Dendritic cell treated with granulocyte-macrophage colony-stimulating factor and Interleukin-4, amounts not matched to agents 40 ng/mL and 50 ng/mL, for 4 days (primary cell): ENCODE data around the gene IL6ST.
"Not testable (repeated sequence)": the region's sequence is repeated elsewhere in the genome, so short reads cannot be mapped to it uniquely, and the experiment has no call there.

Experiments
- H3K27ac Mint-ChIP-seq: one replicate; pipeline ENCODE4 v1.8.0; 2022; ENCODE audit warnings: mild to moderate bottlenecking, mixed read lengths
- H3K27me3 Mint-ChIP-seq: one replicate; pipeline ENCODE4 v1.8.0; 2022; ENCODE audit warnings: mild to moderate bottlenecking, mixed read lengths
- H3K36me3 Mint-ChIP-seq: one replicate; pipeline ENCODE4 v1.8.0; 2022; ENCODE audit warnings: low read depth, mixed read lengths
- H3K4me1 Mint-ChIP-seq: one replicate; pipeline ENCODE4 v1.8.0; 2022; ENCODE audit warnings: low read depth, mixed read lengths
- H3K4me3 Mint-ChIP-seq: one replicate; pipeline ENCODE4 v1.8.0; 2022; ENCODE audit warnings: mild to moderate bottlenecking, moderate library complexity, mixed read lengths
- H3K9me3 Mint-ChIP-seq: one replicate; pipeline ENCODE4 v1.8.0; 2022; ENCODE audit warnings: mixed read lengths
- intact Hi-C: fragments of 100-400 bp; cut with micrococcal nuclease; formaldehyde crosslinking; loops from one replicate; pipeline ENCODE4 v1.15.0; 2022

Gene IL6ST

GRCh38 chr5:55994998-55995914, 493 bp upstream of the IL6ST start:
- intact Hi-C loops = loop anchor here (5.0 to 10.0 kb wide), 4 partner anchors 32 to 207 kb away; no protein-coding TSS in a partner anchor
- Mint-ChIP-seq H3K9me3 (no peaks in the 10 kb centered on the region), H3K36me3 (peaks cover 39% of the 10 kb centered on the region), H3K4me1 (peaks cover 42% of the 10 kb centered on the region), H3K4me3 (peak overlapping the region; percentile 89), H3K27me3 (no peaks in the 10 kb centered on the region), H3K27ac (peak overlapping the region; percentile 95)

- peak overlapping the region; percentile 89 for H3K4me3 Mint-ChIP-seq
- intact Hi-C loops = loop anchor here (5.0 to 10.0 kb wide), 4 partner anchors 33 to 208 kb away; no protein-coding TSS in a partner anchor
- H3K36me3 Mint-ChIP-seq = peaks cover 49% of the 10 kb centered on the region
- peaks cover 56% of the 10 kb centered on the region for H3K4me1 Mint-ChIP-seq
- H3K9me3 Mint-ChIP-seq = no peaks in the 10 kb centered on the region
- H3K27ac Mint-ChIP-seq = peak overlapping the region; percentile 95
- no peaks in the 10 kb centered on the region for H3K27me3 Mint-ChIP-seq
Observed at GRCh38 chr5:55993731-55994494, 850 bp downstream of the IL6ST start.

- Mint-ChIP-seq H3K27ac (peak overlapping the region; percentile 95), H3K4me1 (peaks cover 61% of the 10 kb centered on the region), H3K27me3 (no peaks in the 10 kb centered on the region), H3K4me3 (peak overlapping the region; percentile 89), H3K9me3 (no peaks in the 10 kb centered on the region), H3K36me3 (peaks cover 49% of the 10 kb centered on the region)
- intact Hi-C loops = loop anchor here (5.0 to 10.0 kb wide), 4 partner anchors 34 to 209 kb away; no protein-coding TSS in a partner anchor
Observed at GRCh38 chr5:55993013-55993412, 1.8 kb downstream of the IL6ST start.

- H3K4me3 Mint-ChIP-seq = peak overlapping the region; percentile 45
- H3K27ac Mint-ChIP-seq = no peak overlapping the region
- H3K27me3 Mint-ChIP-seq = no peaks in the 10 kb centered on the region
- H3K9me3 Mint-ChIP-seq = no peaks in the 10 kb centered on the region
- H3K36me3 Mint-ChIP-seq = peaks cover 52% of the 10 kb centered on the region
- intact Hi-C loops = loop anchor here (5.0 to 10.0 kb wide), 4 partner anchors 35 to 210 kb away; no protein-coding TSS in a partner anchor
- peaks cover 59% of the 10 kb centered on the region for H3K4me1 Mint-ChIP-seq
Observed at GRCh38 chr5:55991768-55992486, 2.8 kb downstream of the IL6ST start.

GRCh38 chr5:55990895-55991294, 3.9 kb downstream of the IL6ST start:
- intact Hi-C loops = loop anchor here (5.0 to 10.0 kb wide), 4 partner anchors 36 to 211 kb away; no protein-coding TSS in a partner anchor
- peaks cover 62% of the 10 kb centered on the region for H3K36me3 Mint-ChIP-seq
- H3K27me3 Mint-ChIP-seq, H3K9me3 Mint-ChIP-seq, H3K4me3 Mint-ChIP-seq, H3K27ac Mint-ChIP-seq: not testable (repeated sequence)
- H3K4me1 Mint-ChIP-seq = peaks cover 68% of the 10 kb centered on the region

- Mint-ChIP-seq H3K27ac (peak overlapping the region; percentile 58), H3K4me1 (peaks cover 68% of the 10 kb centered on the region), H3K27me3 (no peaks in the 10 kb centered on the region), H3K9me3 (no peaks in the 10 kb centered on the region), H3K4me3 (peak overlapping the region; percentile 37), H3K36me3 (peaks cover 58% of the 10 kb centered on the region)
- intact Hi-C loops = loop anchor here (5.0 to 10.0 kb wide), 4 partner anchors 37 to 212 kb away; no protein-coding TSS in a partner anchor
Observed at GRCh38 chr5:55989860-55990259, 4.9 kb downstream of the IL6ST start.

- H3K27ac Mint-ChIP-seq = no peak overlapping the region
Observed at GRCh38 chr5:55988979-55989638, 5.7 kb downstream of the IL6ST start.

GRCh38 chr5:55988428-55988827, 6.3 kb downstream of the IL6ST start:
- H3K4me3 Mint-ChIP-seq, intact Hi-C loops, H3K9me3 Mint-ChIP-seq, H3K27me3 Mint-ChIP-seq, H3K27ac Mint-ChIP-seq: not testable (repeated sequence)
- H3K36me3 Mint-ChIP-seq = peaks cover 47% of the 10 kb centered on the region
- peaks cover 77% of the 10 kb centered on the region for H3K4me1 Mint-ChIP-seq

More at GRCh38 chr5:55988979-55989638, 5.7 kb downstream of the IL6ST start:
- no peak overlapping the region for H3K4me3 Mint-ChIP-seq
- no peaks in the 10 kb centered on the region for H3K9me3 Mint-ChIP-seq
- no peaks in the 10 kb centered on the region for H3K27me3 Mint-ChIP-seq
- H3K36me3 Mint-ChIP-seq = peaks cover 51% of the 10 kb centered on the region
- H3K4me1 Mint-ChIP-seq = peaks cover 72% of the 10 kb centered on the region
- intact Hi-C loops = no loop called here

- intact Hi-C loops = no loop called here
- H3K9me3 Mint-ChIP-seq = no peaks in the 10 kb centered on the region
- no peak overlapping the region for H3K4me3 Mint-ChIP-seq
- H3K27ac Mint-ChIP-seq = no peak overlapping the region
- H3K27me3 Mint-ChIP-seq = no peaks in the 10 kb centered on the region
- peaks cover 71% of the 10 kb centered on the region for H3K4me1 Mint-ChIP-seq
- H3K36me3 Mint-ChIP-seq = peaks cover 46% of the 10 kb centered on the region
Observed at GRCh38 chr5:55986931-55987330, 7.8 kb downstream of the IL6ST start.

GRCh38 chr5:55985181-55985580, 9.6 kb downstream of the IL6ST start:
- Mint-ChIP-seq H3K9me3 (no peaks in the 10 kb centered on the region), H3K4me3 (no peak overlapping the region), H3K27me3 (no peaks in the 10 kb centered on the region), H3K4me1 (peaks cover 55% of the 10 kb centered on the region), H3K27ac (no peak overlapping the region), H3K36me3 (peaks cover 39% of the 10 kb centered on the region)
- intact Hi-C loops = no loop called here

GRCh38 chr5:55983986-55984385, 10.8 kb downstream of the IL6ST start:
- Mint-ChIP-seq H3K27ac (no peak overlapping the region), H3K27me3 (no peaks in the 10 kb centered on the region), H3K36me3 (peaks cover 36% of the 10 kb centered on the region), H3K4me1 (peaks cover 47% of the 10 kb centered on the region), H3K4me3 (no peak overlapping the region), H3K9me3 (no peaks in the 10 kb centered on the region)
- intact Hi-C loops = no loop called here

- intact Hi-C loops = no loop called here
Observed at GRCh38 chr5:55982957-55983381, 11.8 kb downstream of the IL6ST start.

GRCh38 chr5:55973296-55973695, 21.5 kb downstream of the IL6ST start:
- intact Hi-C loops = no loop called here

More at GRCh38 chr5:55982957-55983381, 11.8 kb downstream of the IL6ST start:
- H3K4me1 Mint-ChIP-seq = peaks cover 44% of the 10 kb centered on the region
- H3K27ac Mint-ChIP-seq = no peak overlapping the region
- H3K9me3 Mint-ChIP-seq = no peaks in the 10 kb centered on the region
- peaks cover 42% of the 10 kb centered on the region for H3K36me3 Mint-ChIP-seq
- no peak overlapping the region for H3K4me3 Mint-ChIP-seq
- H3K27me3 Mint-ChIP-seq = no peaks in the 10 kb centered on the region

More at GRCh38 chr5:55973296-55973695, 21.5 kb downstream of the IL6ST start:
- Mint-ChIP-seq H3K9me3 (no peaks in the 10 kb centered on the region), H3K27me3 (no peaks in the 10 kb centered on the region), H3K4me3 (no peak overlapping the region), H3K36me3 (peaks cover 91% of the 10 kb centered on the region), H3K27ac (no peak overlapping the region), H3K4me1 (peaks cover 42% of the 10 kb centered on the region)
